SU-DHL-6 (cell line): ENCODE measurements around the gene IFIT3.
"Not testable (repeated sequence)": the region's sequence is repeated elsewhere in the genome, so short reads cannot be mapped to it uniquely, and the experiment has no call there.

Experiments
- CTCF ChIP-seq: fragments of 200-600 bp; sonication (generic); IDR thresholded peaks from one replicate; pipeline ENCODE4 v1.5.1; 2017; ENCODE audit warnings: antibody characterized with exemption, mild to moderate bottlenecking, low read length, moderate library complexity; ENCODE audit not compliant: insufficient read depth, poor library complexity, severe bottlenecking
- EZH2phosphoT487 ChIP-seq: fragments of 200-600 bp; sonication (generic), shearing (Covaris generic); conservative IDR thresholded peaks from 2 replicates; pipeline ENCODE4 v1.6.1; 2018; ENCODE audit warnings: mild to moderate bottlenecking, antibody characterized with exemption, low read length, moderate library complexity, mixed read lengths

GRCh38 chr10:89284711-89285110, 43.1 kb upstream of the IFIT3 start:
- not testable (repeated sequence) for TF ChIP-seq CTCF, EZH2phosphoT487
